Ishikawa (cell line): Measurements from ENCODE around the gene DLX1.

Source experiments
- CEBPB ChIP-seq: IDR thresholded peaks from 2 replicates; pipeline ENCODE4 v1.6.1; 2012
- CREB1 ChIP-seq: IDR thresholded peaks from 2 replicates; pipeline ENCODE4 v1.6.1; 2012; ENCODE audit warnings: low read depth
- EGR1 ChIP-seq: IDR thresholded peaks from 2 replicates; pipeline ENCODE4 v1.6.1; 2012
- EP300 ChIP-seq: IDR thresholded peaks from 2 replicates; pipeline ENCODE4 v1.6.1; 2012; ENCODE audit warnings: borderline replicate concordance
- FOXM1 ChIP-seq: IDR thresholded peaks from 2 replicates; pipeline ENCODE4 v1.6.1; 2012; ENCODE audit warnings: low read depth, borderline replicate concordance
- NFIC ChIP-seq: IDR thresholded peaks from 2 replicates; pipeline ENCODE4 v1.6.1; 2012
- RAD21 ChIP-seq: IDR thresholded peaks from 2 replicates; pipeline ENCODE4 v1.6.1; 2012; ENCODE audit warnings: low read depth
- TAF1 ChIP-seq: IDR thresholded peaks from 2 replicates; pipeline ENCODE4 v1.6.1; 2012; ENCODE audit warnings: low read depth, mild to moderate bottlenecking
- TCF12 ChIP-seq: IDR thresholded peaks from 2 replicates; pipeline ENCODE4 v1.6.1; 2012; ENCODE audit warnings: low read depth
- TEAD4 ChIP-seq: IDR thresholded peaks from 2 replicates; pipeline ENCODE4 v1.6.1; 2012
- USF1 ChIP-seq: IDR thresholded peaks from 2 replicates; pipeline ENCODE4 v1.6.1; 2012
- YY1 ChIP-seq: IDR thresholded peaks from 2 replicates; pipeline ENCODE4 v1.6.1; 2012; ENCODE audit warnings: low read depth
- ZBTB7A ChIP-seq: IDR thresholded peaks from 2 replicates; pipeline ENCODE4 v1.6.1; 2012; ENCODE audit warnings: low read depth
- TF ChIP-seq, protein P1 (sequence below): IDR thresholded peaks from 2 replicates; pipeline ENCODE4 v1.6.1; 2012; ENCODE audit warnings: low read depth, mild to moderate bottlenecking
- TF ChIP-seq, protein P2 (sequence below): IDR thresholded peaks from 2 replicates; pipeline ENCODE4 v1.6.1; 2012

The DLX1 gene

GRCh38 chr2:172092716-172093415 lies 7.6 kb downstream of the DLX1 start:
- TF ChIP-seq TCF12 (no peak), TAF1 (no peak), YY1 (no peak), ZBTB7A (no peak), CEBPB (no peak), EP300 (no peak)
- TF ChIP-seq, protein P1, sequence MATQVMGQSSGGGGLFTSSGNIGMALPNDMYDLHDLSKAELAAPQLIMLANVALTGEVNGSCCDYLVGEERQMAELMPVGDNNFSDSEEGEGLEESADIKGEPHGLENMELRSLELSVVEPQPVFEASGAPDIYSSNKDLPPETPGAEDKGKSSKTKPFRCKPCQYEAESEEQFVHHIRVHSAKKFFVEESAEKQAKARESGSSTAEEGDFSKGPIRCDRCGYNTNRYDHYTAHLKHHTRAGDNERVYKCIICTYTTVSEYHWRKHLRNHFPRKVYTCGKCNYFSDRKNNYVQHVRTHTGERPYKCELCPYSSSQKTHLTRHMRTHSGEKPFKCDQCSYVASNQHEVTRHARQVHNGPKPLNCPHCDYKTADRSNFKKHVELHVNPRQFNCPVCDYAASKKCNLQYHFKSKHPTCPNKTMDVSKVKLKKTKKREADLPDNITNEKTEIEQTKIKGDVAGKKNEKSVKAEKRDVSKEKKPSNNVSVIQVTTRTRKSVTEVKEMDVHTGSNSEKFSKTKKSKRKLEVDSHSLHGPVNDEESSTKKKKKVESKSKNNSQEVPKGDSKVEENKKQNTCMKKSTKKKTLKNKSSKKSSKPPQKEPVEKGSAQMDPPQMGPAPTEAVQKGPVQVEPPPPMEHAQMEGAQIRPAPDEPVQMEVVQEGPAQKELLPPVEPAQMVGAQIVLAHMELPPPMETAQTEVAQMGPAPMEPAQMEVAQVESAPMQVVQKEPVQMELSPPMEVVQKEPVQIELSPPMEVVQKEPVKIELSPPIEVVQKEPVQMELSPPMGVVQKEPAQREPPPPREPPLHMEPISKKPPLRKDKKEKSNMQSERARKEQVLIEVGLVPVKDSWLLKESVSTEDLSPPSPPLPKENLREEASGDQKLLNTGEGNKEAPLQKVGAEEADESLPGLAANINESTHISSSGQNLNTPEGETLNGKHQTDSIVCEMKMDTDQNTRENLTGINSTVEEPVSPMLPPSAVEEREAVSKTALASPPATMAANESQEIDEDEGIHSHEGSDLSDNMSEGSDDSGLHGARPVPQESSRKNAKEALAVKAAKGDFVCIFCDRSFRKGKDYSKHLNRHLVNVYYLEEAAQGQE: no peak

DNA sequence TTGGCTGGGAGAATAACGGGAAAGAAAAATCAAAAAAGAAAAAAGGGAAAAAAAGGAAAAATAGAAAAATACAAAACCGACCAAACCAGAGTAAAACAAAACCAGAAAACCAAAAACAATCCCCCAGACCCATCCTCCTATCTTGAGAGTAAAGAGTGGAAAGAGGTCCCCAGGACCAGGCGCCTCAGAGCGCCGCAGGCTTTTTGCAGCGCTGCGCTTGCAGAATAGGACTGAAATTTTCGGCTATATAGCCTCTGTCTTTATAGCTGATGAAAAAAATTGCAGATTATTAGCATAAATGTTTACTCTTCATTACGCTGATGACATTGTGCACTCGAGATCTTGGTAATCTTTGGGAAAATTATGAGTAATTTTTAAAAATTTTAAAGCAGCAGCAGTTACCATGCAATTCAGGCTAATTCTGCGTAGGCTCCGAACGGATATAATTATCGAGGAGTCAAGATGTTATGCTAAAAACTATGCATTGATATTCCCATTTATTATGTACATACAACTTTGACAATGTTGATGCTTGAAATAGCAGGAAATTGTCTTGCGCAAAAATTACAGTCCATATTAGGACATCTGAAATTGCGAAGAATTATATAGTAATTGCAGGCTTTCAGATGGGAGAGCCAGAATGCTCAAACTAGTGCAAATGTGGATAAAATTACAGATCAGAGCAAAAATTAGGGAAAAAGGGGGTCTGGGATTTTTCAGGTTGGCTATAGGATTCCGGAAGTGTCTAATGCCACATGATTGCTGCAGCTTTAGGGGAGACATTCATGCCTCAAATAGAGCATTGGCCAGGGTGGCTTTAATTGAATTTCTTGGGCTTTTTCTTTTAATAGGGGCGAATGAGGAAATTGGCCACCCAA lies 8.3 kb downstream of the DLX1 start:
- TF ChIP-seq FOXM1 (no peak), CEBPB (peak; percentile 27; the same call in 1 of the 2 replicates)

GRCh38 chr2:172094294-172095145 lies 9.2 kb downstream of the DLX1 start:
- TF ChIP-seq EP300 (0 out of 2 replicates have a peak, but pooled peaks have one; percentile 6), ZBTB7A (0 out of 2 replicates have a peak, but pooled peaks have one; percentile 41), TAF1 (no peak)

DNA sequence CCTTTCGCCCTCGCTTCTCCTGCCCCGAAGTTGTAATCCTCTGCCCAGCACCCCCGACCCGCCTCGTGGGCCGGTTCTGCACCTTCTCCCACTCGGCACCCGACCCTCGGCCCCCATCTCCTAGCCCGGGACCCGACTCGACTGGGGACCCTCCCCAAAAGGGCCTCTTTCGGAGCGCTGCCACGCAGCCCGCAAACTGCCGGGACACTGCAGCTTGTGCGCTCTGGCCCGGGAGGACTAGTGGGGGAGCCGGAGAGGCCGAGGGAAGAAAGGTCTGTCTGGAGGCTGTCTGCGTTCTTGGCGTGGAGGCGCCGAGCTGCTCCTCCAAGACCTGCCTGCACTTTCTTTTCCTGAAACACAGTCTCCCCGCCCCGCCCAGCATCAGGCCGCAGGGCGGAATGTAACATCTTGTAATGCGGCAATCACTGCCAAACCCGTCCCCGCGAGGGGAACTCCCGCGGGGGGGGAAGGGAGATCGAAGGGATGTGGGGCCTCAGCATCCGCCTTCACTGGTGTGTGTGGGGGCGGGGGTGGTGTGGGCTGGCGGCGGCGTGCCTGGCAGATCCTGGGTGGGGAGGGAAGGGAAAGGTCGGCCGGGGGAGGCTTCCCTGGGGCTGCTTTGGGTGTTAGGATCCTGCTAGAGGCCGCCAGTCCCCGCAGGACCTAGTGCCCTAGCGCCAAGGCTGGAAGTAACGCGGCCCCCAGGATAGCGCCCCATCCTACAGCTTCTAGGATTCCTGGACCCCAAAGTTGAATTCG lies 10.0 kb downstream of the DLX1 start:
- TF ChIP-seq TCF12 (0 out of 2 replicates have a peak, but pooled peaks have one; percentile 39), NFIC (0 out of 2 replicates have a peak, but pooled peaks have one; percentile 8), RAD21 (no peak), YY1 (no peak), EP300 (no peak), FOXM1 (no peak), TAF1 (peak; percentile 27; the same call in 1 of the 2 replicates), TEAD4 (peak; percentile 54; the same call in 1 of the 2 replicates), ZBTB7A (peak; percentile 62), EGR1 (no peak), USF1 (no peak)
- TF ChIP-seq, protein P2, sequence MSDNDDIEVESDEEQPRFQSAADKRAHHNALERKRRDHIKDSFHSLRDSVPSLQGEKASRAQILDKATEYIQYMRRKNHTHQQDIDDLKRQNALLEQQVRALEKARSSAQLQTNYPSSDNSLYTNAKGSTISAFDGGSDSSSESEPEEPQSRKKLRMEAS: peak; percentile 44; the same call in 1 of the 2 replicates

DNA sequence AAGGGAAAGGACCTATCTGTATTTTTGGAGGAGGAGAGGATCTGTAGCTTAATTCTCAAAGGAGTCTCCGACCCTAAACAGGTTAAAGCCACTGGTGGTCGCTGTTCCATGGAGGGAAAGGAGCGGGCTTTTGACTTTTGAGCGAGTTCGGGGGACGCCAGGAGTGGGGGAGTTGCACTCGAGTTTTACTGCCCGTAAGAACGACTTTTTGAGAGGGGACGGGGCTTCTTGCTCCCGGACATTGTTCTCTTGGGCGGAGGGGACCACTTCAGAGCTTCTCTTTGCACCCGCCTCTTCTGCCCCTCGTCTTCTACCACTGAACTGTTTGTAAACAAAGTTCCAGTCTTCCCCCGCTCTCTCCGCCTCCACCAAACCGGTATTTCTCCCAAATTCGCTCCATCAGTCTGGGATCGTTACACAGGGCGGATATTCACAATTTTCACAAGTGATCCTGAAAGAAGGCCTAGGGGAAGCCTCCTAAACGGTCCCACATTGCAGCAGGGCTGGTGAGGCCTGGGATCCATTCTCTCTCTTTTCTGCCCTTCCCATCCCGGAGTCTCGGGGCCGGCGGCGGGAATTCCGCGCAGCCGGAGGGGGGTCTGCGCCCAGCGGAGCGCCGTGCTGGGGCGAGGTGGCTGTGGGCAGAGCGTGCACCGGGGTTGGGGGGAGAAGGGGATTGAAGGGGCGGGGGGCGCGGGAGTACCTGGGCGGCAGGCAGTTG lies 10.8 kb downstream of the DLX1 start:
- TF ChIP-seq CREB1 (no peak), EGR1 (no peak), RAD21 (no peak), ZBTB7A (0 out of 2 replicates have a peak, but pooled peaks have one; percentile 5), USF1 (no peak), YY1 (no peak), EP300 (no peak)

DNA sequence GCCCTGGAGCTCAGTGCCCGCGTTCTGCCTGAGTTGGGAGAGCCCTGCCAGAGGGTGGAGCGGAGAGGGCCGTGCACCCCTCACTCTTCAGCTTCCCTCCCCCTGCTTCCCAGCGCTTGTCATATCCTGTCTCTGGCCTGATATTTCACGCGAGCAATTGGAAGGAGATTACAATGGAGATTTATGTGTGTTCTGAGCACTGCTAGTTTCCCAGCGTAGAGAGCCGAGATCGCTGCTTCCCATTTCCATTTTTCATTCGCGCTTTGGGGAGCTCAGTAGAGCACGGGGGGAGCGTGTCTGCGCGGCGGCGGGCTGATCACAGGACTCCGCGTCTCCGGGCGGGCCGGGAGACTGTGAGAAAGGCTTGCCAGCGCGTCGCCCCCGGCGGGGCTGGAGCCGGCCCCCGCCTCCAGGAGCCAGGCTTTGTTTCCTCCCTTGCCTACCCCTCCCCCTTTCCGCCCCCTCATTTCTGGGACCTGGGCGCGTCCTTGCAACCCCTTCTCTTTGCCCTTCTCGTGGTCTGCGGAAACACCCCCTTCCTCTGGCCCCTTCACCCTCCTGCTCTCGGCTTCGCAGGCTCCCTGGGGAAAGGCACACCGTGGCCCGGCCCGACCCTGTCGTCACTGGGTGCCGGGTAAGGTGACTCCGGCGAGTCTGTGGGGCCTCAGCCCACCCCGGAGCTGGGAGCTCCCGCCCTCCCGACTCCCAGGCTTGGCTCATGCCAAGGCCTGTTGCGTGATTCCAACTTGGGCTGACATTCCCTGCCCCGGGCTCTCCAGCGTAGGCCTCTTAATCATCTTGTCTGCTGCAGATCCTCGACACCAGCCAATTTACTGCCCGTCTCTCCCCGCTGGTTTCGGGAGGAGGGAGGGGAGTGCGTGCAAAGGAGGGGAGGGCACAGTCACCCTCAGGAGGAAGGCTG lies 11.6 kb downstream of the DLX1 start:
- TF ChIP-seq NFIC (no peak), TAF1 (no peak), USF1 (no peak), ZBTB7A (peak; percentile 52; the same call in 1 of the 2 replicates), RAD21 (no peak), YY1 (no peak), EGR1 (peak; percentile 87), CEBPB (no peak), TEAD4 (no peak), TCF12 (peak; percentile 22; the same call in 1 of the 2 replicates)
- TF ChIP-seq, protein P2: peak; percentile 57; the same call in 1 of the 2 replicates
